NCI-H1694 treated with DMSO at 0.1 percent for 48 hours (cell line): ENCODE data around the gene OSBPL10.

Experiments used
- DNase-seq: peaks from one replicate; lab custom pipeline; 2025; lab: John Stamatoyannopoulos, UW

The OSBPL10 gene

GRCh38 chr3:31848911-31849310, 132.2 kb downstream of the OSBPL10 start:
- DNase-seq = no peak

- no peak for DNase-seq
Observed at GRCh38 chr3:31848163-31848818, 132.8 kb downstream of the OSBPL10 start.

- no peak for DNase-seq
Observed at GRCh38 chr3:31847760-31848159, 133.3 kb downstream of the OSBPL10 start.

- DNase-seq = no peak
Observed at GRCh38 chr3:31841515-31841914, 139.5 kb downstream of the OSBPL10 start.

GRCh38 chr3:31840252-31840651, 140.8 kb downstream of the OSBPL10 start:
- no peak for DNase-seq

GRCh38 chr3:31839144-31839917, 141.7 kb downstream of the OSBPL10 start:
- no peak for DNase-seq

GRCh38 chr3:31836131-31837075, 144.7 kb downstream of the OSBPL10 start:
- DNase-seq = no peak

GRCh38 chr3:31833391-31834190, 147.5 kb downstream of the OSBPL10 start:
- DNase-seq = no peak

- DNase-seq = no peak
Observed at GRCh38 chr3:31832551-31832950, 148.5 kb downstream of the OSBPL10 start.

- DNase-seq = no peak
Observed at GRCh38 chr3:31831591-31831990, 149.5 kb downstream of the OSBPL10 start.

GRCh38 chr3:31829826-31830426, 151.1 kb downstream of the OSBPL10 start:
- no peak for DNase-seq

GRCh38 chr3:31829010-31829409, 152.1 kb downstream of the OSBPL10 start:
- no peak for DNase-seq

- DNase-seq = no peak
Observed at GRCh38 chr3:31828007-31828406, 153.1 kb downstream of the OSBPL10 start.

GRCh38 chr3:31823184-31823583, 157.9 kb downstream of the OSBPL10 start:
- no peak for DNase-seq

- DNase-seq = no peak
Observed at GRCh38 chr3:31821118-31821517, 159.9 kb downstream of the OSBPL10 start.

- no peak for DNase-seq
Observed at GRCh38 chr3:31819441-31819840, 161.6 kb downstream of the OSBPL10 start.

GRCh38 chr3:31817411-31817966, 163.6 kb downstream of the OSBPL10 start:
- DNase-seq = no peak

GRCh38 chr3:31815631-31816440, 165.2 kb downstream of the OSBPL10 start:
- DNase-seq = no peak

- no peak for DNase-seq
Observed at GRCh38 chr3:31815006-31815405, 166.1 kb downstream of the OSBPL10 start.

GRCh38 chr3:31813686-31814085, 167.4 kb downstream of the OSBPL10 start:
- DNase-seq = no peak
